ENCODE results near the gene ABCC9.

DNA sequence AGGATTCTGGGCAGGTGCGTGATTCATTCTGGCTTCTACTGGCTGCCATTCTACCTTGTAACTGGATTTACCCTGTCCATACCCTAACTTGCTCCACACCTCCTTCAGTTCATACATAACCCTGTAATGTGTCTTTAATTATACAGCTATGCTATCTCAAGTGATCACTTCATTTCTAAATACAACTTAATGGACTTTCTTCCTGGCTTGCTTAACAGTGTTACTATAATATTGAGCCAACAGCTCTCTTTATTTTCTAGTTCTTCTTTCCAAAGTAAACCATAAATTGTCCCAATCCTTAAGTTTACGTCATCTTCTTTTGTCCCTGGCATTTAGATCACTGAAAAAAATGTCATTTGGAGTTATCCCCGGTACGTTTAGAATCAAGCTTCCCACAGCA is 90.8 kb downstream of the ABCC9 start:
- TF ChIP-seq CTCF (IDR thresholded peaks at IDR 0.05 in 8 of 11, conservative IDR thresholded peaks at IDR 0.05 in 3 of 11) (no peak), POLR2AphosphoS5 (IDR thresholded peaks at IDR 0.05) (no peak)

Measured in spleen (tissue), 7 donors.